Loucy (cell line): ENCODE measurements around the gene LCA5.

Experiments
- H2AFZ ChIP-seq: fragments of 200-600 bp; sonication (generic); 2 replicates; pipeline ENCODE4 v1.6.0; 2016; ENCODE audit warnings: antibody characterized with exemption, mild to moderate bottlenecking, low read length, moderate library complexity
- H3F3A ChIP-seq: fragments of 200-600 bp; 2 replicates; pipeline ENCODE4 v1.6.0; 2016; ENCODE audit warnings: antibody characterized with exemption, low read depth, mild to moderate bottlenecking
- H3K27me3 ChIP-seq: fragments of 200-600 bp; sonication (generic); 2 replicates; pipeline ENCODE4 v1.6.1; 2014; ENCODE audit warnings: low read length, mild to moderate bottlenecking; ENCODE audit not compliant: insufficient read depth, poor library complexity, severe bottlenecking
- H3K36me3 ChIP-seq: fragments of 200-600 bp; sonication (generic); 2 replicates; pipeline ENCODE4 v1.6.1; 2016; ENCODE audit warnings: low read length; ENCODE audit not compliant: insufficient read depth
- H3K4me1 ChIP-seq: fragments of 200-600 bp; sonication (generic); 2 replicates; pipeline ENCODE4 v1.5.1; 2014; ENCODE audit warnings: low read length, mild to moderate bottlenecking; ENCODE audit not compliant: insufficient read depth, poor library complexity, severe bottlenecking
- H3K4me2 ChIP-seq: fragments of 200-600 bp; sonication (generic); 2 replicates; pipeline ENCODE4 v1.6.0; 2014; ENCODE audit warnings: antibody characterized with exemption, low read length, low read depth, mild to moderate bottlenecking; ENCODE audit not compliant: poor library complexity, severe bottlenecking
- H3K4me3 ChIP-seq: fragments of 200-600 bp; sonication (generic); 2 replicates; pipeline ENCODE4 v1.5.1; 2014; ENCODE audit warnings: low read length, mild to moderate bottlenecking, mixed read lengths; ENCODE audit not compliant: poor library complexity, severe bottlenecking
- H3K79me2 ChIP-seq: fragments of 200-600 bp; sonication (generic); 2 replicates; pipeline ENCODE4 v1.6.1; 2014; ENCODE audit warnings: low read length; ENCODE audit not compliant: insufficient read depth
- H3K9ac ChIP-seq: fragments of 200-600 bp; sonication (generic); 2 replicates; pipeline ENCODE4 v1.6.0; 2014; ENCODE audit warnings: mild to moderate bottlenecking, low read depth, low read length, moderate library complexity; ENCODE audit not compliant: poor library complexity, severe bottlenecking
- H3K9me2 ChIP-seq: fragments of 200-600 bp; sonication (generic); replicated peaks from 2 replicates; pipeline ENCODE4 v1.6.1; 2016; ENCODE audit warnings: low read depth, low read length, mixed read lengths
- H3K9me3 ChIP-seq: fragments of 200-600 bp; sonication (generic); 2 replicates; pipeline ENCODE4 v1.6.1; 2014; ENCODE audit warnings: mild to moderate bottlenecking, antibody characterized with exemption, low read length, low read depth; ENCODE audit not compliant: insufficient read depth
- H4K20me1 ChIP-seq: fragments of 200-600 bp; sonication (generic); 2 replicates; pipeline ENCODE4 v1.6.0; 2014; ENCODE audit warnings: antibody characterized with exemption, low read length, mild to moderate bottlenecking; ENCODE audit not compliant: insufficient read depth, poor library complexity, severe bottlenecking
- CTCF ChIP-seq: fragments of 200-600 bp; sonication (generic); conservative IDR thresholded peaks from 2 replicates; pipeline ENCODE4 v1.5.1; 2014; ENCODE audit warnings: mild to moderate bottlenecking, antibody characterized with exemption, low read length
- EZH2phosphoT487 ChIP-seq: fragments of 200-600 bp; IDR thresholded peaks from 2 replicates; pipeline ENCODE4 v1.6.1; 2018; ENCODE audit warnings: antibody characterized with exemption, mild to moderate bottlenecking, moderate library complexity, borderline replicate concordance

The LCA5 gene

GRCh38 chr6:79551401-79551800 lies 14.2 kb upstream of the LCA5 start:
- Histone ChIP-seq H3K9me2 (no peaks in the 10 kb centered on the region), H3K9me3 (no peaks in the 10 kb centered on the region), H3K79me2 (no peaks in the 10 kb centered on the region), H3K4me1 (no peaks in the 10 kb centered on the region), H2AFZ (no peak overlapping the region), H3K27me3 (no peaks in the 10 kb centered on the region), H3F3A (no peaks in the 10 kb centered on the region), H3K4me2 (no peak overlapping the region), H3K9ac (no peak overlapping the region), H3K4me3 (no peak overlapping the region), H3K36me3 (no peaks in the 10 kb centered on the region), H4K20me1 (no peaks in the 10 kb centered on the region)
- TF ChIP-seq EZH2phosphoT487 (no peak), CTCF (no peak)

GRCh38 chr6:79548304-79548703 lies 11.1 kb upstream of the LCA5 start:
- no peaks in the 10 kb centered on the region for H3K4me1 ChIP-seq
- no peaks in the 10 kb centered on the region for H3K79me2 ChIP-seq
- TF ChIP-seq CTCF: no peak
- no peak for TF ChIP-seq EZH2phosphoT487
- no peaks in the 10 kb centered on the region for H4K20me1 ChIP-seq
- H3K36me3 ChIP-seq: no peaks in the 10 kb centered on the region
- H3K9me2 ChIP-seq: no peaks in the 10 kb centered on the region
- no peak overlapping the region for H3K9ac ChIP-seq
- H3K4me2 ChIP-seq: no peak overlapping the region
- H3K9me3 ChIP-seq: no peaks in the 10 kb centered on the region
- H3K4me3 ChIP-seq: no peak overlapping the region
- no peaks in the 10 kb centered on the region for H3F3A ChIP-seq
- no peak overlapping the region for H2AFZ ChIP-seq
- H3K27me3 ChIP-seq: no peaks in the 10 kb centered on the region

- no peaks in the 10 kb centered on the region for H3K79me2 ChIP-seq
- no peak overlapping the region for H2AFZ ChIP-seq
These were observed 9.0 kb upstream of the LCA5 start for GRCh38 chr6:79546186-79546585.

More at GRCh38 chr6:79546186-79546585, 9.0 kb upstream of the LCA5 start:
- H3K4me3 ChIP-seq: no peak overlapping the region
- no peak overlapping the region for H3K9ac ChIP-seq
- H3F3A ChIP-seq: no peaks in the 10 kb centered on the region
- no peaks in the 10 kb centered on the region for H3K36me3 ChIP-seq
- H3K9me3 ChIP-seq: no peaks in the 10 kb centered on the region
- no peak for TF ChIP-seq CTCF
- TF ChIP-seq EZH2phosphoT487: no peak
- no peaks in the 10 kb centered on the region for H3K9me2 ChIP-seq
- no peaks in the 10 kb centered on the region for H3K4me1 ChIP-seq
- H4K20me1 ChIP-seq: no peaks in the 10 kb centered on the region
- no peak overlapping the region for H3K4me2 ChIP-seq
- no peaks in the 10 kb centered on the region for H3K27me3 ChIP-seq
